Panc1 (cell line): Measurements from ENCODE around the gene CDH13. TPM values are rescaled to one million over a fixed set of nuclear protein-coding genes. Genes with fewer than 3 reads are reported as not detected.

ENCODE experiments used
- ATAC-seq: fragments of 200-7000 bp; cut with Tn5 transposase; 2 replicates; pipeline ENCODE4 v1.9.1; 2020; ENCODE audit warnings: mild to moderate bottlenecking, moderate library complexity
- BruUV-seq: library from RNA; stranded (reverse); fragments of 400-500 nt; replicated peaks from 2 replicates; lab custom pipeline; 2021; lab: Mats Ljungman, UMichigan
- CTCF ChIA-PET: fragments of 300-600 bp; sonication (Branson Sonifier 250); formaldehyde crosslinking; loops from one replicate; lab custom pipeline; 2022; ENCODE audit warnings: antibody characterized with exemption; lab: Charles Lee
- POLR2A ChIA-PET: fragments of 300-600 bp; sonication (Branson Sonifier 250); formaldehyde crosslinking; loops from one replicate; lab custom pipeline; 2022; ENCODE audit warnings: antibody characterized with exemption; lab: Charles Lee
- DNase-seq: peaks from one replicate; pipeline ENCODE4 v3.0.0-alpha.2; 2010; ENCODE audit warnings: low read depth, low spot score
- H3K27ac ChIP-seq: 2 replicates; pipeline ENCODE4 v1.5.1; 2011; ENCODE audit warnings: mild to moderate bottlenecking, low read length, inconsistent platforms
- H3K27me3 ChIP-seq: fragments of 200-500 bp; sonication (Bioruptor generic); 2 replicates; pipeline ENCODE4 v1.6.0; 2014; ENCODE audit warnings: low read length, inconsistent platforms; ENCODE audit not compliant: control insufficient read depth, insufficient read depth
- H3K36me3 ChIP-seq: fragments of 200-500 bp; sonication (Bioruptor generic); 2 replicates; pipeline ENCODE4 v1.5.1; 2014; ENCODE audit warnings: inconsistent platforms, mild to moderate bottlenecking, low read length, moderate library complexity; ENCODE audit not compliant: control insufficient read depth, insufficient read depth
- H3K4me1 ChIP-seq: 2 replicates; pipeline ENCODE4 v1.5.1; 2011; ENCODE audit warnings: inconsistent platforms, mild to moderate bottlenecking, low read length, moderate library complexity; ENCODE audit not compliant: control insufficient read depth, insufficient read depth
- H3K4me3 ChIP-seq, 2 experiments: 2 replicates each; pipeline ENCODE4 v1.5.1; 2011 to 2012; ENCODE audit warnings: low read depth in 2 of 2, low read length in 2 of 2, mild to moderate bottlenecking in 2 of 2, inconsistent platforms in 1 of 2, moderate library complexity in 1 of 2
- H3K9me3 ChIP-seq: fragments of 200-500 bp; sonication (Bioruptor generic); 2 replicates; pipeline ENCODE4 v1.5.1; 2014; ENCODE audit warnings: low read depth, mild to moderate bottlenecking, inconsistent platforms, low read length, moderate library complexity; ENCODE audit not compliant: control insufficient read depth, insufficient read depth
- CTCF ChIP-seq: fragments of 450-650 bp; IDR thresholded peaks from 2 replicates; pipeline ENCODE4 v1.5.1; 2017; ENCODE audit warnings: mild to moderate bottlenecking
- POLR2AphosphoS5 ChIP-seq: IDR thresholded peaks from 2 replicates; pipeline ENCODE4 v1.6.1; 2012; ENCODE audit warnings: mild to moderate bottlenecking, low read depth, low read length, moderate library complexity
- SIN3A ChIP-seq: IDR thresholded peaks from 2 replicates; pipeline ENCODE4 v1.6.1; 2012; ENCODE audit warnings: low read depth, mild to moderate bottlenecking, low read length, moderate library complexity, borderline replicate concordance; ENCODE audit not compliant: insufficient read depth
- TCF7L2 ChIP-seq: IDR thresholded peaks from 2 replicates; pipeline ENCODE4 v1.6.1; 2011; ENCODE audit warnings: mild to moderate bottlenecking, low read depth, low read length, inconsistent platforms
- in situ Hi-C: cut with HindIII; loops from 2 replicates; pipeline ENCODE4 v1.10.0; 2016; ENCODE audit warnings: low sequenced_read_pairs, low pct_unique_long_range_greater_than_20kb
- intact Hi-C: fragments of 100-400 bp; cut with micrococcal nuclease; formaldehyde crosslinking; loops from one replicate; pipeline ENCODE4 v1.10.0; 2022; ENCODE audit not compliant: unreplicated experiment
- total RNA-seq: library from RNA; stranded (reverse); gene quantifications from one replicate; pipeline ENCODE4 v1.2.1, GENCODE V29; 2021; ENCODE audit not compliant: unreplicated experiment
- TF ChIP-seq, protein P1 (sequence below), 2 experiments: IDR thresholded peaks; 2 replicates each; pipeline ENCODE4 v1.6.1; 2011 to 2012; ENCODE audit warnings: low read depth in 2 of 2, control low read depth in 1 of 2, low read length in 1 of 2, mild to moderate bottlenecking in 1 of 2, moderate library complexity in 1 of 2; ENCODE audit not compliant: insufficient read depth in 1 of 2

CDH13 gene
- total RNA-seq, 1 experiment from 2014 or later, result not detected

DNA sequence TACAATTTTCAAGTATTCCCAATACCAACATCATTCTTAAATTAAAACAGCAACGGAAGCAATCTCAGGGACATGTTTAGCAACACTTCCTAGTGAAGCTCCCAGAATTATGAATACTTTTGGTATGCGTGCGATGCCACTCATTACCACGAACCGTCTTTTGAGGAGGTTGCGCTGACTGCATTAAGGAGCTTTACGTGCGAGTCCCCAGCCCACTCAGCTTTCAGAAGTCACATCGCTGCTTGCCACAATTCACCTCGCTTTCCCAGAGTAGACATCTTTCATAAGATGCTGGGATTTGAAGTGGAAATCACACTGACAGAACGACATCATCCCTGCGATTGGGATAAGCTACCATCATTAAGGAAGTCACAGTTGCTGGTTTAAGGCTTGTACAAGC is 739.5 kb downstream of the CDH13 start:
- in situ Hi-C loops, result no loop called here
- no peak overlapping the region for H3K27ac ChIP-seq

DNA sequence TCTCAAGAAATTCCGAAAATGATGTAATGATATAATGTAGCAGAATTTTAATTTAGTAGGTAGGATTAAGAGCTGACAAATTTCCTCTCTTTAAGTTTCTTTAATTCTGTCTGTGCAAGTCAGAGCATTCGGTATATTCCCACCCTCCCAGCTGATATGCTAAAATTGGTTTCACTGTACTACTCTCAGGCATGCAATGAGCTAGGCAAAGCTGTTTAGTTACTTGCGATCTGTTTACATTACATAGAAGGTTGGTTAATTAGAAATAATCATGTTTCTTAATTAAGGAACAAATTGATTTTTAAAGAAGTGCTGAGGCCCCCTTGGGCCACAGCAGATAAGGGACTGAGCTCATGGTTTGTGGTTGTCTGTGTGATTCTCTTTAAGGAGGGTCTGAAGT is 748.2 kb downstream of the CDH13 start:
- DNase-seq (no peak), ATAC-seq (no peak)
- no peaks in the 10 kb centered on the region for H3K9me3 ChIP-seq
- H3K4me1 ChIP-seq, result no peaks in the 10 kb centered on the region
- CTCF ChIA-PET, result no interaction called here
- in situ Hi-C loops (no loop called here), intact Hi-C loops (no loop called here)
- TF ChIP-seq TCF7L2, result no peak
- TF ChIP-seq CTCF, result no peak
- no peak for TF ChIP-seq POLR2AphosphoS5
- TF ChIP-seq, protein P1, sequence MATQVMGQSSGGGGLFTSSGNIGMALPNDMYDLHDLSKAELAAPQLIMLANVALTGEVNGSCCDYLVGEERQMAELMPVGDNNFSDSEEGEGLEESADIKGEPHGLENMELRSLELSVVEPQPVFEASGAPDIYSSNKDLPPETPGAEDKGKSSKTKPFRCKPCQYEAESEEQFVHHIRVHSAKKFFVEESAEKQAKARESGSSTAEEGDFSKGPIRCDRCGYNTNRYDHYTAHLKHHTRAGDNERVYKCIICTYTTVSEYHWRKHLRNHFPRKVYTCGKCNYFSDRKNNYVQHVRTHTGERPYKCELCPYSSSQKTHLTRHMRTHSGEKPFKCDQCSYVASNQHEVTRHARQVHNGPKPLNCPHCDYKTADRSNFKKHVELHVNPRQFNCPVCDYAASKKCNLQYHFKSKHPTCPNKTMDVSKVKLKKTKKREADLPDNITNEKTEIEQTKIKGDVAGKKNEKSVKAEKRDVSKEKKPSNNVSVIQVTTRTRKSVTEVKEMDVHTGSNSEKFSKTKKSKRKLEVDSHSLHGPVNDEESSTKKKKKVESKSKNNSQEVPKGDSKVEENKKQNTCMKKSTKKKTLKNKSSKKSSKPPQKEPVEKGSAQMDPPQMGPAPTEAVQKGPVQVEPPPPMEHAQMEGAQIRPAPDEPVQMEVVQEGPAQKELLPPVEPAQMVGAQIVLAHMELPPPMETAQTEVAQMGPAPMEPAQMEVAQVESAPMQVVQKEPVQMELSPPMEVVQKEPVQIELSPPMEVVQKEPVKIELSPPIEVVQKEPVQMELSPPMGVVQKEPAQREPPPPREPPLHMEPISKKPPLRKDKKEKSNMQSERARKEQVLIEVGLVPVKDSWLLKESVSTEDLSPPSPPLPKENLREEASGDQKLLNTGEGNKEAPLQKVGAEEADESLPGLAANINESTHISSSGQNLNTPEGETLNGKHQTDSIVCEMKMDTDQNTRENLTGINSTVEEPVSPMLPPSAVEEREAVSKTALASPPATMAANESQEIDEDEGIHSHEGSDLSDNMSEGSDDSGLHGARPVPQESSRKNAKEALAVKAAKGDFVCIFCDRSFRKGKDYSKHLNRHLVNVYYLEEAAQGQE (IDR thresholded peaks at IDR 0.05; ENCODE audit: insufficient read depth in 1 of 2, low read depth in 2 of 2, low read length in 1 of 2), result no peak
- no peak for TF ChIP-seq SIN3A
- BruUV-seq, result no TSS peak
- POLR2A ChIA-PET, result no interaction called here
- no peaks in the 10 kb centered on the region for H3K27me3 ChIP-seq
- H3K27ac ChIP-seq, result no peak overlapping the region
- H3K4me3 ChIP-seq, result no peak overlapping the region
- no peaks in the 10 kb centered on the region for H3K36me3 ChIP-seq

More for the DNA sequence above, 739.5 kb downstream of the CDH13 start:
- Histone ChIP-seq H3K4me1 (no peaks in the 10 kb centered on the region), H3K4me3 (no peak overlapping the region), H3K36me3 (no peaks in the 10 kb centered on the region), H3K27me3 (no peaks in the 10 kb centered on the region), H3K9me3 (no peaks in the 10 kb centered on the region)
- ATAC-seq (no peak), DNase-seq (no peak)
- CTCF ChIA-PET, result no interaction called here
- no peak for TF ChIP-seq CTCF
- TF ChIP-seq, protein P1 (IDR thresholded peaks at IDR 0.05; ENCODE audit: insufficient read depth in 1 of 2, low read depth in 2 of 2, low read length in 1 of 2), result no peak
- TF ChIP-seq POLR2AphosphoS5, result no peak
- TF ChIP-seq SIN3A, result no peak
- TF ChIP-seq TCF7L2, result no peak
- POLR2A ChIA-PET, result no interaction called here
- BruUV-seq, result no TSS peak
- intact Hi-C loops, result no loop called here
